ENCODE results near the gene RAB8B. TPM values are rescaled to one million over a fixed set of nuclear protein-coding genes. Genes with fewer than 3 reads are reported as not detected.

The RAB8B gene
- total and polyA plus RNA-seq, 9 of the 15 experiments (the other 6 are each of a cell fraction or from before 2014, with no cell fraction given) = 7.8 to 32.1 (median 24.2) TPM

GRCh38 chr15:63157118-63157843 lies 32.1 kb upstream of the RAB8B start, which contains the start of gene RPS27L (continued):
- TF ChIP-seq NFRKB (IDR thresholded peaks at IDR 0.05; ENCODE audit: low read depth) = peak; percentile 73
- TF ChIP-seq POLR2A (conservative IDR thresholded peaks at IDR 0.05) = peak; percentile 97
- TF ChIP-seq FOXK2 (conservative IDR thresholded peaks at IDR 0.05 in 1 of 2, IDR thresholded peaks at IDR 0.05 in 1 of 2; ENCODE audit: low read depth in 2 of 2) = peak; percentile 98 to 99
- no peak for TF ChIP-seq CAMTA2 (CRISPR knock-in tag; conservative IDR thresholded peaks at IDR 0.05)
- no peak for TF ChIP-seq ZNF277 (CRISPR knock-in tag; IDR thresholded peaks at IDR 0.05; ENCODE audit: borderline replicate concordance)
- TF ChIP-seq CTBP1 (IDR thresholded peaks at IDR 0.05; ENCODE audit: borderline replicate concordance) = peak; percentile 66; the same call in 1 of the 2 replicates
- TF ChIP-seq HNRNPLL (IDR thresholded peaks at IDR 0.05; ENCODE audit: low read depth, low read length, poor library complexity, severe bottlenecking) = peak; percentile 17
- no peak for TF ChIP-seq ZC3H8 (IDR thresholded peaks at IDR 0.05)
- TF ChIP-seq ILF3 (IDR thresholded peaks at IDR 0.05; ENCODE audit: borderline replicate concordance) = no peak
- no peak for TF ChIP-seq ZNF57 (CRISPR knock-in tag; IDR thresholded peaks at IDR 0.05)
- TF ChIP-seq ETS1 (conservative IDR thresholded peaks at IDR 0.05; ENCODE audit: control insufficient read depth, low read depth, low read length) = peak; percentile 64
- TF ChIP-seq C11orf30 (IDR thresholded peaks at IDR 0.05; ENCODE audit: low read depth) = peak; percentile 41; the same call in 1 of the 2 replicates
- peak; percentile 44; the same call in 1 of the 2 replicates for TF ChIP-seq GATAD2B (IDR thresholded peaks at IDR 0.05; ENCODE audit: borderline replicate concordance)
- TF ChIP-seq HCFC1 (IDR thresholded peaks at IDR 0.05; ENCODE audit: low read depth, low read length) = peak; percentile 61
- TF ChIP-seq ZNF282 (CRISPR knock-in tag; IDR thresholded peaks at IDR 0.05) = no peak
- no peak for TF ChIP-seq DMBX1 (CRISPR knock-in tag; IDR thresholded peaks at IDR 0.05; ENCODE audit: borderline replicate concordance)
- no peak for TF ChIP-seq RBM39 (optimal IDR thresholded peaks at IDR 0.05; ENCODE audit: low read depth, low read length)
- peak; percentile 65 to 71; a peak in 3 of 4 replicates for TF ChIP-seq UBTF (IDR thresholded peaks at IDR 0.05; ENCODE audit: borderline replicate concordance in 1 of 2, low read depth in 2 of 2, low read length in 2 of 2)
- TF ChIP-seq EP300 (IDR thresholded peaks at IDR 0.05; ENCODE audit: low read length) = peak; percentile 8; the same call in 1 of the 2 replicates
- no peak for TF ChIP-seq ZNF274 (IDR thresholded peaks at IDR 0.05; ENCODE audit: borderline replicate concordance, low read depth, low read length)
- TF ChIP-seq SPI1 (IDR thresholded peaks at IDR 0.05; ENCODE audit: borderline replicate concordance, low read depth, low read length) = no peak
- peak in 1 of 2 experiments; percentile 7; a peak in 1 of 4 replicates for TF ChIP-seq RAD21 (CRISPR knock-in tag; conservative IDR thresholded peaks at IDR 0.05 in 1 of 2, IDR thresholded peaks at IDR 0.05 in 1 of 2)
- peak; percentile 82 for TF ChIP-seq FOXJ2 (tag; IDR thresholded peaks at IDR 0.05)
- TF ChIP-seq ZNF586 (CRISPR knock-in tag; conservative IDR thresholded peaks at IDR 0.05) = no peak
- peak; percentile 32; the same call in 1 of the 2 replicates for TF ChIP-seq MED1 (CRISPR knock-in tag; IDR thresholded peaks at IDR 0.05; ENCODE audit: borderline replicate concordance)
